ENCODE data around the gene NELFA. TPM values are rescaled to one million over a fixed set of nuclear protein-coding genes. Genes with fewer than 3 reads are reported as not detected.
A peak's percentile ranks its signal among the peaks of the same experiment; 100 is the strongest.

Gene NELFA
- total and polyA plus RNA-seq, 4 donors = 7.1 to 11.8 (median 9.3) TPM

DNA sequence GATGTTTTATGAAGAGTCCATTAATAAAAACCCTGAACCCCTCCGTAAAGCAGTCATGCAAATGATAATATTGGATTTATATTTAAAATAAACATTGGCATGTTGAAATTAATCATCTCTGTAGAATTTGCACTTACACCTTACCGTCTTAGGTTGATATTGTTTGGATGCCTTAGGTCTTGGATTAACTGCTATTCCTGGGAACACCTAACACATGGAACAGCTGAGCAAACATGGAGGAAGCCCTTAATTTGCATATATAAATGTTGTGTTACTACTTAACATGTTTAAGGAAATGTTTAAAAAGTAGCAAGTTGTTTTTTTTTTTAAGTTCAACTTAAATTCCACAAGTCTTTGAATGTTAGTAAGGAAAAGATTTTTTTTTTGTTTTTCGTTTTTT is 75.1 kb downstream of the NELFA start (continued):
- TF ChIP-seq, protein P1, sequence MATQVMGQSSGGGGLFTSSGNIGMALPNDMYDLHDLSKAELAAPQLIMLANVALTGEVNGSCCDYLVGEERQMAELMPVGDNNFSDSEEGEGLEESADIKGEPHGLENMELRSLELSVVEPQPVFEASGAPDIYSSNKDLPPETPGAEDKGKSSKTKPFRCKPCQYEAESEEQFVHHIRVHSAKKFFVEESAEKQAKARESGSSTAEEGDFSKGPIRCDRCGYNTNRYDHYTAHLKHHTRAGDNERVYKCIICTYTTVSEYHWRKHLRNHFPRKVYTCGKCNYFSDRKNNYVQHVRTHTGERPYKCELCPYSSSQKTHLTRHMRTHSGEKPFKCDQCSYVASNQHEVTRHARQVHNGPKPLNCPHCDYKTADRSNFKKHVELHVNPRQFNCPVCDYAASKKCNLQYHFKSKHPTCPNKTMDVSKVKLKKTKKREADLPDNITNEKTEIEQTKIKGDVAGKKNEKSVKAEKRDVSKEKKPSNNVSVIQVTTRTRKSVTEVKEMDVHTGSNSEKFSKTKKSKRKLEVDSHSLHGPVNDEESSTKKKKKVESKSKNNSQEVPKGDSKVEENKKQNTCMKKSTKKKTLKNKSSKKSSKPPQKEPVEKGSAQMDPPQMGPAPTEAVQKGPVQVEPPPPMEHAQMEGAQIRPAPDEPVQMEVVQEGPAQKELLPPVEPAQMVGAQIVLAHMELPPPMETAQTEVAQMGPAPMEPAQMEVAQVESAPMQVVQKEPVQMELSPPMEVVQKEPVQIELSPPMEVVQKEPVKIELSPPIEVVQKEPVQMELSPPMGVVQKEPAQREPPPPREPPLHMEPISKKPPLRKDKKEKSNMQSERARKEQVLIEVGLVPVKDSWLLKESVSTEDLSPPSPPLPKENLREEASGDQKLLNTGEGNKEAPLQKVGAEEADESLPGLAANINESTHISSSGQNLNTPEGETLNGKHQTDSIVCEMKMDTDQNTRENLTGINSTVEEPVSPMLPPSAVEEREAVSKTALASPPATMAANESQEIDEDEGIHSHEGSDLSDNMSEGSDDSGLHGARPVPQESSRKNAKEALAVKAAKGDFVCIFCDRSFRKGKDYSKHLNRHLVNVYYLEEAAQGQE (IDR thresholded peaks at IDR 0.05) = no peak
- TF ChIP-seq SP1 (IDR thresholded peaks at IDR 0.05) (no peak), NR2F2 (IDR thresholded peaks at IDR 0.05) (no peak)

DNA sequence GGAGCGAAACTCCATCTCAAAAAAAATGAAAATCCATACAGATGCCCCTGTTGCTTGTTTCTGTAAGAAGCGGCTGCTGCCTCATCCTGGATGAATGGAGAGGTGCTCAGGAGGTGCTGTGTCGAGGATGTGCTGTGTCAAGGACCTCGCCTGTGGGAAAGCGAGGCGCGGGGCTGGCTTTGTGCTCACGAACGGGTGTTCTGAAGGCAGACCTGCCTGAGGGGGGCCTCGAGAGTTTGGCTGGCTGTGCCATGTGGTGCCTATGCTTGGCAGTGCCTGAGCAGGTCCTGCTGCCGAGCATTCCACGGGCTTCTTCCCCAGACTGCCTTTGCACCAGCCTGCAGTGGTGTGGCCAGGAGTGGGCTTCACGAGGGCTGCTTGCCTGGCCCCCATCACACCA is 76.0 kb downstream of the NELFA start:
- H3K4me3 ChIP-seq (ENCODE audit: low read depth in 1 of 3, low read length in 3 of 3) = no peak overlapping the region
- H3K9me3 ChIP-seq (ENCODE audit: control insufficient read depth in 4 of 4, low read length in 3 of 4) = no peaks in the 10 kb centered on the region
- DNase-seq (ENCODE audit: low spot score) = no peak
- H3K27me3 ChIP-seq (ENCODE audit: control insufficient read depth in 4 of 4, insufficient read depth in 4 of 4, low read length in 3 of 4) = no peaks in the 10 kb centered on the region
- H3K4me1 ChIP-seq (ENCODE audit: control insufficient read depth in 4 of 4, insufficient read depth in 4 of 4, low read length in 3 of 4) = no peaks in the 10 kb centered on the region
- no peak overlapping the region for H3K9ac ChIP-seq (ENCODE audit: low read depth in 1 of 2, low read length in 2 of 2)
- TF ChIP-seq EGR1 (IDR thresholded peaks at IDR 0.05; ENCODE audit: low read depth in 2 of 2) (no peak), NR2F2 (IDR thresholded peaks at IDR 0.05) (no peak), SP1 (IDR thresholded peaks at IDR 0.05) (no peak), FOXA2 (IDR thresholded peaks at IDR 0.05) (no peak), RXRA (IDR thresholded peaks at IDR 0.05) (no peak), YY1 (IDR thresholded peaks at IDR 0.05) (no peak)
- TF ChIP-seq, protein P2, sequence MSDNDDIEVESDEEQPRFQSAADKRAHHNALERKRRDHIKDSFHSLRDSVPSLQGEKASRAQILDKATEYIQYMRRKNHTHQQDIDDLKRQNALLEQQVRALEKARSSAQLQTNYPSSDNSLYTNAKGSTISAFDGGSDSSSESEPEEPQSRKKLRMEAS (IDR thresholded peaks at IDR 0.05) = no peak
- TF ChIP-seq, protein P3, sequence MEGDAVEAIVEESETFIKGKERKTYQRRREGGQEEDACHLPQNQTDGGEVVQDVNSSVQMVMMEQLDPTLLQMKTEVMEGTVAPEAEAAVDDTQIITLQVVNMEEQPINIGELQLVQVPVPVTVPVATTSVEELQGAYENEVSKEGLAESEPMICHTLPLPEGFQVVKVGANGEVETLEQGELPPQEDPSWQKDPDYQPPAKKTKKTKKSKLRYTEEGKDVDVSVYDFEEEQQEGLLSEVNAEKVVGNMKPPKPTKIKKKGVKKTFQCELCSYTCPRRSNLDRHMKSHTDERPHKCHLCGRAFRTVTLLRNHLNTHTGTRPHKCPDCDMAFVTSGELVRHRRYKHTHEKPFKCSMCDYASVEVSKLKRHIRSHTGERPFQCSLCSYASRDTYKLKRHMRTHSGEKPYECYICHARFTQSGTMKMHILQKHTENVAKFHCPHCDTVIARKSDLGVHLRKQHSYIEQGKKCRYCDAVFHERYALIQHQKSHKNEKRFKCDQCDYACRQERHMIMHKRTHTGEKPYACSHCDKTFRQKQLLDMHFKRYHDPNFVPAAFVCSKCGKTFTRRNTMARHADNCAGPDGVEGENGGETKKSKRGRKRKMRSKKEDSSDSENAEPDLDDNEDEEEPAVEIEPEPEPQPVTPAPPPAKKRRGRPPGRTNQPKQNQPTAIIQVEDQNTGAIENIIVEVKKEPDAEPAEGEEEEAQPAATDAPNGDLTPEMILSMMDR (IDR thresholded peaks at IDR 0.05; ENCODE audit: low read depth, low read length, missing input control) = no peak
- TF ChIP-seq, protein P4, sequence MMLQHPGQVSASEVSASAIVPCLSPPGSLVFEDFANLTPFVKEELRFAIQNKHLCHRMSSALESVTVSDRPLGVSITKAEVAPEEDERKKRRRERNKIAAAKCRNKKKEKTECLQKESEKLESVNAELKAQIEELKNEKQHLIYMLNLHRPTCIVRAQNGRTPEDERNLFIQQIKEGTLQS (IDR thresholded peaks at IDR 0.05) = no peak
- TF ChIP-seq, protein P5, sequence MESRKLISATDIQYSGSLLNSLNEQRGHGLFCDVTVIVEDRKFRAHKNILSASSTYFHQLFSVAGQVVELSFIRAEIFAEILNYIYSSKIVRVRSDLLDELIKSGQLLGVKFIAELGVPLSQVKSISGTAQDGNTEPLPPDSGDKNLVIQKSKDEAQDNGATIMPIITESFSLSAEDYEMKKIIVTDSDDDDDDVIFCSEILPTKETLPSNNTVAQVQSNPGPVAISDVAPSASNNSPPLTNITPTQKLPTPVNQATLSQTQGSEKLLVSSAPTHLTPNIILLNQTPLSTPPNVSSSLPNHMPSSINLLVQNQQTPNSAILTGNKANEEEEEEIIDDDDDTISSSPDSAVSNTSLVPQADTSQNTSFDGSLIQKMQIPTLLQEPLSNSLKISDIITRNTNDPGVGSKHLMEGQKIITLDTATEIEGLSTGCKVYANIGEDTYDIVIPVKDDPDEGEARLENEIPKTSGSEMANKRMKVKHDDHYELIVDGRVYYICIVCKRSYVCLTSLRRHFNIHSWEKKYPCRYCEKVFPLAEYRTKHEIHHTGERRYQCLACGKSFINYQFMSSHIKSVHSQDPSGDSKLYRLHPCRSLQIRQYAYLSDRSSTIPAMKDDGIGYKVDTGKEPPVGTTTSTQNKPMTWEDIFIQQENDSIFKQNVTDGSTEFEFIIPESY (IDR thresholded peaks at IDR 0.05) = no peak
- WGBS = 98% methylated on average over 13 of the region's 13 CpGs
- H3K27ac ChIP-seq (ENCODE audit: low read depth in 1 of 2, low read length in 2 of 2) = no peak overlapping the region
- H3K36me3 ChIP-seq (ENCODE audit: control insufficient read depth in 4 of 4, insufficient read depth in 3 of 4, low read depth in 1 of 4, low read length in 3 of 4) = peaks cover 3 to 15% (median 8%) of the 10 kb centered on the region in 4 donors

Small RNA genes lying within 50 kb of the gene (small RNA-seq; reads per million reads assigned to genes)
- 155 reads per million, percentile 98 among the genes with 10 or more reads in this experiment for gene SCARNA22

Other genes starting within 250 kb of the NELFA start
- gene FGFR3, start 215.7 kb downstream of the NELFA start, total RNA-seq = 10 to 100 TPM; 39.1 to 40.0 TPM
- gene FGFR3, start 215.7 kb downstream of the NELFA start, polyA plus RNA-seq = 10 to 100 TPM in 1 of 2 donors, 1 to 10 TPM in 1; 5.6 to 19.1 TPM
- gene LETM1, start 152.8 kb downstream of the NELFA start, total RNA-seq = 10 to 100 TPM; 31.0 to 46.9 TPM
- gene LETM1, start 152.8 kb downstream of the NELFA start, polyA plus RNA-seq = 10 to 100 TPM; 12.2 to 17.3 TPM
- 10 to 100 TPM; 17.2 to 71.5 TPM for gene NSD2, start 137.6 kb downstream of the NELFA start, total RNA-seq
- gene NSD2, start 137.6 kb downstream of the NELFA start, polyA plus RNA-seq = 1 to 10 TPM; 5.1 to 5.9 TPM
- gene NAT8L, start 50.4 kb upstream of the NELFA start, total RNA-seq = under 1 TPM; 0.08 to 0.09 TPM
- under 1 TPM in 1 of 2 donors, not detected in 1; 0.07 TPM for gene NAT8L, start 50.4 kb upstream of the NELFA start, polyA plus RNA-seq
- 10 to 100 TPM in 1 of 2 donors, 1 to 10 TPM in 1; 7.1 to 13.9 TPM for gene HAUS3, start 233.1 kb upstream of the NELFA start, total RNA-seq
- gene HAUS3, start 233.1 kb upstream of the NELFA start, polyA plus RNA-seq = 1 to 10 TPM; 2.3 to 3.4 TPM
- 1 to 10 TPM; 1.6 to 2.3 TPM for gene POLN, start 233.1 kb upstream of the NELFA start, total RNA-seq
- 1 to 10 TPM in 1 of 2 donors, under 1 TPM in 1; 0.44 to 1.3 TPM for gene POLN, start 233.1 kb upstream of the NELFA start, polyA plus RNA-seq